Heart left ventricle (tissue), 13 donors: Measurements from ENCODE around the gene MAGI1.

ENCODE experiments used
- POLR2A ChIP-seq, 2 donors: fragments of 450-650 bp; IDR thresholded peaks; one replicate each; pipeline ENCODE4 v1.6.1; 2017; ENCODE audit warnings: antibody characterized with exemption in 2 of 2, mild to moderate bottlenecking in 2 of 2, moderate library complexity in 2 of 2
- TF ChIP-seq, protein P1 (sequence below), 12 donors: fragments of 200-600 bp; sonication (generic) in 4 of 12; IDR thresholded peaks; one replicate each; pipeline versions ENCODE4 v1.5.0 to v1.8.0; 2018 to 2022; ENCODE audit warnings: antibody characterized with exemption in 12 of 12, mild to moderate bottlenecking in 5 of 12
- donor health status: ischemic (EF 13 %, LVEDD 7.1; RV severe dilation, severe dysfunction).
- donor health status: DM: no; HTN: yes; CAD: no.
- donor health status: DM: no; HTN: no; CAD: no.
- donor health status: ischemic (EF 25% LVEDD 6.9; RV normal size, moderate dysfunction).
- donor health status: ischemic (EF 25% LVEDD 5.7; RV mildly dilated, moderate dysfunction).
- donor health status: ischemic (EF 35%, LVEDD 5.7; RV mildly dilated, moderate dysfunction).
- donor health status: nonischemic (EF 11% LVEDD 7.7; RV severe dilation, severe dysfunction).
- donor health status: DM: yes; HTN: yes; CAD: no.
- donor health status: PGD.
- donor health status: ischemic (EF 29% LVEDD 5.4; RV normal size, mild dysfunction).
- donor health status: nonischemic (EF 23%, LVEDD 6.1; RV moderate dilation, normal function).

DNA sequence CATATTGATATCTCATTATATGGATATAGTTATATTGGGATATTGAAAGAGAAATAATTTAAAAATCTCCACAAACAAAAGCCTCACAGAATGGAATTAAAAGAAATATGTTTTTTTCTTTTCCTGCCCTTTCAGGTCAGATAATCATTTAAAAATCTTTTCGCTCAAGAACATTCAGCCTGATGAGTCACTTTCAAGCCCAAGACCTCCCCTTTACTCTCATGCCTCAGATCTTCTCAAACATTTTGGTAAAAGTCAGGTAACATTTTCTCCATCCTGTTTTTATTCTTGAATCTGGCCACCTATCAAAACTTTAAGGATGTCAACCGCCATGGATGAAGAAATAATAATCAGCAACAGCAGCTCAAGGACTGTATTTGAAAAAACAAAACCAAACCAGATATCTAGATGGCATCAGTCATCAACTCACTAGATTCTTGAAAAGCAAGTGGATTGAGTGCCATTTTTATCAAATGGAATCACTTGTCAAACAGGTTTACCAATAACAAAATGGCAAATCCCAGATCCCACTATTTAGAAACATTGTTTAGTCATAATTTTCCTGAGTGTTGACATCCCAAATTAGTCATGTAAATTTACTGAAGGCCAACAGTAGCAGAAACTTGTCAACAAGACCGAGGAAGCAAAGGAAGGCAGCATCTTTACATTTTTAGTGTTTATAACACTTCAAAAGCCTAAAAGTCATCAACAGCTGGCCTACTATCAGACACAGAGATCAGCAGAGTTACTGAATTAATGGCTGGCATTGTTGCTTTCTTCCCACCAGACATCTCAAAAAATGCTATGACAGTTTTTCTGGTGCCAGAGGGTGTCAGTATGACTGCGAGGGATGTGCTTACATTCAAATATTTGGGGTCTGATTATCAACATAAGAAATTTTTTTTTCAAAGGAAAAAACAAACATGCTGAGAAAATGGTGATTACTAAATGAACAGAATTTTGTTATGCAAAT is 444.7 kb downstream of the MAGI1 start:
- TF ChIP-seq, protein P1, sequence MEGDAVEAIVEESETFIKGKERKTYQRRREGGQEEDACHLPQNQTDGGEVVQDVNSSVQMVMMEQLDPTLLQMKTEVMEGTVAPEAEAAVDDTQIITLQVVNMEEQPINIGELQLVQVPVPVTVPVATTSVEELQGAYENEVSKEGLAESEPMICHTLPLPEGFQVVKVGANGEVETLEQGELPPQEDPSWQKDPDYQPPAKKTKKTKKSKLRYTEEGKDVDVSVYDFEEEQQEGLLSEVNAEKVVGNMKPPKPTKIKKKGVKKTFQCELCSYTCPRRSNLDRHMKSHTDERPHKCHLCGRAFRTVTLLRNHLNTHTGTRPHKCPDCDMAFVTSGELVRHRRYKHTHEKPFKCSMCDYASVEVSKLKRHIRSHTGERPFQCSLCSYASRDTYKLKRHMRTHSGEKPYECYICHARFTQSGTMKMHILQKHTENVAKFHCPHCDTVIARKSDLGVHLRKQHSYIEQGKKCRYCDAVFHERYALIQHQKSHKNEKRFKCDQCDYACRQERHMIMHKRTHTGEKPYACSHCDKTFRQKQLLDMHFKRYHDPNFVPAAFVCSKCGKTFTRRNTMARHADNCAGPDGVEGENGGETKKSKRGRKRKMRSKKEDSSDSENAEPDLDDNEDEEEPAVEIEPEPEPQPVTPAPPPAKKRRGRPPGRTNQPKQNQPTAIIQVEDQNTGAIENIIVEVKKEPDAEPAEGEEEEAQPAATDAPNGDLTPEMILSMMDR (IDR thresholded peaks at IDR 0.05) = no peak
- TF ChIP-seq POLR2A (IDR thresholded peaks at IDR 0.05) = no peak
